ENCODE measurements around the gene MTNR1B. TPM values are rescaled to one million over a fixed set of nuclear protein-coding genes. Genes with fewer than 3 reads are reported as not detected.

Gene MTNR1B
- total and polyA plus RNA-seq, 3 donors from 2014 or later = 0.68 to 0.78 (median 0.71) TPM

DNA sequence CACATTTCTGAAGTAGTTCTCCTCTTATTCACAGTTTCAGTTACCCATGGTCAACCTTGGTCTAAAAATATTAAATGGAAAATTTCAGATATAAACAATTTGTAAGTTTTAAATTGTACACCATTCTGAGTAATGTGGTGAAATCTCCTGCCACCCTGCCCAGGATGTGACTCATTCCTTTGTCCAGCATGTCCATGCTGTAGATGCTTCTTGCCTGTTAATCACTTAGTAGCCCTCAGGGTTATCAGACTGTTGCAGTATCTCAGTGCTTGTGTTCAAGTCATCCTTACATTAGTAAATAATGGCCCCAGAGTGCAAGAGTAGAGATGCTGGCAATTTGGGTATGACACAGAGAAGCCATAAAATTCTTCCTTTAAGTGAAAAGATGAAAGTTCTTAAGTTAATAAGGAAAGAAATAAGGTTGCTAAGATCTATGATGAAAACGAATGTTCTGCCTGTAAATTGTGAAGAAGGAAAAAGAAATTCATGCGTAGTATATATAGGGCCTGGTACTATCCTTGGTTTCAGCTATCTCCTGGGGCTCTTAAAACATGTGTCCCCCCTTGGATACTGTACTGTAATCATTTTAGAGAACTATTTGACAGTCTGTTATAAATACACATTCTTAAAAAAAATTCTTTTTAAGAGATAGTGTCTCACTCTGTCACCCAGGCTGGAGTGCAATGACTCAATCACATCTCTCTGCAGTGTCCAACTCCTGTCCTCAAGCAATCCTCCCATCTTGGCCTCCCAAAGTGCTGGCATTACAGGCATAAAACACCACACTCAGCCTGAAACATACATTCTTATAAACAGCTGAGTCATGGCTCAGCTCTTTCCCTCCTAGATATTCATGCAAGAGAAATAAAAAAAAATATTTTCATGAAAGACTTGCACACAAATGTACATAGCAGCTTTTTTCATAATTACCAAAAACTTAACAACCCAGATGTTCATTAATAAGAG, 31.3 kb downstream of the MTNR1B start:
- Histone ChIP-seq H3K36me3 (ENCODE audit: low read depth, missing control alignments) (no peaks in the 10 kb centered on the region), H3K4me3 (no peak overlapping the region), H3K27me3 (no peaks in the 10 kb centered on the region), H3K4me1 (no peaks in the 10 kb centered on the region), H3K9me3 (no peaks in the 10 kb centered on the region), H3K27ac (no peak overlapping the region)
- TF ChIP-seq POLR2A (IDR thresholded peaks at IDR 0.05) = no peak
- TF ChIP-seq, protein P1, sequence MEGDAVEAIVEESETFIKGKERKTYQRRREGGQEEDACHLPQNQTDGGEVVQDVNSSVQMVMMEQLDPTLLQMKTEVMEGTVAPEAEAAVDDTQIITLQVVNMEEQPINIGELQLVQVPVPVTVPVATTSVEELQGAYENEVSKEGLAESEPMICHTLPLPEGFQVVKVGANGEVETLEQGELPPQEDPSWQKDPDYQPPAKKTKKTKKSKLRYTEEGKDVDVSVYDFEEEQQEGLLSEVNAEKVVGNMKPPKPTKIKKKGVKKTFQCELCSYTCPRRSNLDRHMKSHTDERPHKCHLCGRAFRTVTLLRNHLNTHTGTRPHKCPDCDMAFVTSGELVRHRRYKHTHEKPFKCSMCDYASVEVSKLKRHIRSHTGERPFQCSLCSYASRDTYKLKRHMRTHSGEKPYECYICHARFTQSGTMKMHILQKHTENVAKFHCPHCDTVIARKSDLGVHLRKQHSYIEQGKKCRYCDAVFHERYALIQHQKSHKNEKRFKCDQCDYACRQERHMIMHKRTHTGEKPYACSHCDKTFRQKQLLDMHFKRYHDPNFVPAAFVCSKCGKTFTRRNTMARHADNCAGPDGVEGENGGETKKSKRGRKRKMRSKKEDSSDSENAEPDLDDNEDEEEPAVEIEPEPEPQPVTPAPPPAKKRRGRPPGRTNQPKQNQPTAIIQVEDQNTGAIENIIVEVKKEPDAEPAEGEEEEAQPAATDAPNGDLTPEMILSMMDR (IDR thresholded peaks at IDR 0.05) = no peak
- 79 to 87% methylated on average over 2 of the region's 2 CpGs for WGBS, 2 donors
- intact Hi-C loops (cut with DNase I; ENCODE audit: low total_unique reads) = no loop called here
- DNase-seq = no peak

DNA sequence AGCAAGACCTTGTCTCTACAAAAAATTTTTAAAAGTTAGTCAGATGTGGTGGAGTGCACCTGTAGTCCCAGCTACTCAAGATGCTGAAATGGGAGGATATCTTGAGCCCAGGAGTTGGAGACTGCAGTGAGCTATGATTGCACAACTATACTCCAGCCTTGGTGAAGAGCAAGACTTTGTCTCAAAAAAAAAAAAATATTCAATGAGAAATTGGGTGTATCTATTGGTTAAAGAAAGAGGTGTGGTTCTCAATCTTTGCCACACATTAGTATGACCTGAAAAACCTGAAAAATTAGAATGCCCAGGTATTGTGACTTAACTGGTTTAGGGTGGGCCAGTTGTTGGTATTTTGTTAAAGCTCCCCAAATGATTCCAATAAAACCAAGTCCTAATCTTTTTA, 32.4 kb downstream of the MTNR1B start:
- H3K27me3 ChIP-seq = no peaks in the 10 kb centered on the region
- intact Hi-C loops (cut with DNase I; ENCODE audit: low total_unique reads) = no loop called here
- H3K27ac ChIP-seq = no peak overlapping the region

DNA sequence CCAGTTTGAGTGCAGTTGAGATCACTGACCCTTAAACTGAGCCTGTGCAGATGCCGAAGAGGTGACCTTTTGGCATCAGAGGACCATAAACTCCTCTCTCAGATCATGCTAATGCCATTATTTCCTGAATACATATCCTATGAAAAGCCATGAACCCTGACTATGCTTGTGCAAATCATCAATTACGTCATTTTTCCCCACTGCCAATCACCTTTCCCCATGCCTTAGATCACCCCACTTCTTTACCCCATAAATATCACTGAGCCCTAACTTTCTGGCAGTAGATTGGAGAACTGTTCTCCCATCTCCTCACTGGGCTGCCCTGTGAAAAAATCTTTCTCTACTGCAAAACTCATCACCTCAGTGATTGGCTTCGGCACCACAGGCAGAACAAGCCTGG, 32.9 kb downstream of the MTNR1B start:
- Histone ChIP-seq H3K27ac (no peak overlapping the region), H3K4me3 (no peak overlapping the region), H3K4me1 (no peaks in the 10 kb centered on the region), H3K9me3 (no peaks in the 10 kb centered on the region), H3K36me3 (ENCODE audit: low read depth, missing control alignments) (no peaks in the 10 kb centered on the region), H3K27me3 (no peaks in the 10 kb centered on the region)
- intact Hi-C loops (cut with DNase I; ENCODE audit: low total_unique reads) = no loop called here
- TF ChIP-seq, protein P1 (IDR thresholded peaks at IDR 0.05) = no peak
- no peak for TF ChIP-seq POLR2A (IDR thresholded peaks at IDR 0.05)
- 61 to 64% methylated on average over 3 of the region's 3 CpGs for WGBS, 2 donors
- no peak for DNase-seq

More for the DNA sequence above, 32.4 kb downstream of the MTNR1B start:
- Histone ChIP-seq H3K4me3 (no peak overlapping the region), H3K36me3 (ENCODE audit: low read depth, missing control alignments) (no peaks in the 10 kb centered on the region), H3K9me3 (no peaks in the 10 kb centered on the region), H3K4me1 (no peaks in the 10 kb centered on the region)
- TF ChIP-seq, protein P1 (IDR thresholded peaks at IDR 0.05) = no peak
- TF ChIP-seq POLR2A (IDR thresholded peaks at IDR 0.05) = no peak
- DNase-seq = no peak

DNA sequence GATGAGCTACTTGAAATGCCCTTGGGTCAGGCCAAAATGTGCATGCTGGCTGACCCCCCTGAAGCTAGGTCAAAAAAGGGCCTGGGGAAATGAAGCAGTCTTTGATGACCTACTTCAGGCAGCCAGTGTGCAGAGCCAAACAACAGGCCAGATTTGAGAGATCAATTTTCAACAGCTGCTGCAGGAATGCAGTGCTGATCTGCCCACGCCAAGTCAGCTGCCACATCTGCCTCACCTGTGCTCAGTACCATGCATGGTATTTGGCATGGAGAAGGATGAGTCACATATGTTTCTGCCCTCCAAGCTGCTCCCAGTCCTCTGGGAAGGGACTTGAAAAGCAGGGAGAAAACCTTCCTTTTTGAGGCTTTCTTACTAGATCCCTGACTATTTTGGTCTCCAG, 35.8 kb downstream of the MTNR1B start:
- no peaks in the 10 kb centered on the region for H3K9me3 ChIP-seq
- WGBS, 2 donors = 56 to 63% methylated on average over 1 of the region's 1 CpG
- TF ChIP-seq POLR2A (IDR thresholded peaks at IDR 0.05) = no peak
- TF ChIP-seq, protein P1 (IDR thresholded peaks at IDR 0.05) = no peak
- no peak overlapping the region for H3K4me3 ChIP-seq
- no peaks in the 10 kb centered on the region for H3K27me3 ChIP-seq
- no peaks in the 10 kb centered on the region for H3K4me1 ChIP-seq
- no peak for DNase-seq
- no peaks in the 10 kb centered on the region for H3K36me3 ChIP-seq (ENCODE audit: low read depth, missing control alignments)
- no peak overlapping the region for H3K27ac ChIP-seq
- intact Hi-C loops (cut with DNase I; ENCODE audit: low total_unique reads) = no loop called here
